ENCODE results near the gene DXO.

DXO gene

DNA sequence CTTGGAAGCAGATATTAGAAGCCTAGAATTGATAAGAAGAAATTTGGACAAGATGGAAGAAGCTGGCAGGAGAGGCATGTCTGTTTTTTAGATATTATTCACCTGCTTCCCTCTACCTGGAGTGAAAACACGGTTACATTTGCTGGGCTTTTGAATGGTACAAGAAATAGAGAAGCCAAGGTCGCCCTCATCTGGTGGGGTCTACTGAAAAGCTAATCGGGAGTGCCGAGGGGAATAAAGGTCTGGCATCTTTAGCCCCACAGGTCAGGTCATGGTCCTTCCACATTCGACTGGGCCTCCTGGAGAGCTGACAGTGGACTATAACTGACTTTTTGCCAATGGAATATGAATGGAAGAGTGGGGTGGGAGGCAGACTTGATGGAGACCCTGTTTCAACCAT lies 49.0 kb downstream of the DXO start:
- DNase-seq = no peak

- no peak for DNase-seq
Measured at GRCh38 chr6:31920811-31921210, 51.1 kb downstream of the DXO start.

Data from stimulated activated naive CD4-positive, alpha-beta T cell (primary cell).